Fibroblast of the aortic adventitia (primary cell): ENCODE results near the gene NEURL1B. TPM values are rescaled to one million over a fixed set of nuclear protein-coding genes. Genes with fewer than 3 reads are reported as not detected.

Source experiments
- DNase-seq: peaks from one replicate; pipeline ENCODE4 v3.0.0-alpha.2; 2010; ENCODE audit warnings: low read depth
- H3K4me3 ChIP-seq: 2 replicates; pipeline ENCODE4 v1.5.1; 2011; ENCODE audit warnings: low read depth, mild to moderate bottlenecking, control low read depth, low read length, moderate library complexity
- total RNA-seq: library from RNA; depleted of rRNA; stranded (reverse); fragments of >200 nt; gene quantifications from 2 replicates; pipeline ENCODE4 v1.2.3, GENCODE V29; 2012; ENCODE audit warnings: low replicate concordance
- TF ChIP-seq, protein P1 (sequence below): IDR thresholded peaks from 2 replicates; pipeline ENCODE4 v1.5.1; 2011; ENCODE audit warnings: mild to moderate bottlenecking, low read length, control low read depth, inconsistent platforms; ENCODE audit not compliant: insufficient read depth

Gene NEURL1B
- total RNA-seq, 1 donor, result 2.5 TPM

DNA sequence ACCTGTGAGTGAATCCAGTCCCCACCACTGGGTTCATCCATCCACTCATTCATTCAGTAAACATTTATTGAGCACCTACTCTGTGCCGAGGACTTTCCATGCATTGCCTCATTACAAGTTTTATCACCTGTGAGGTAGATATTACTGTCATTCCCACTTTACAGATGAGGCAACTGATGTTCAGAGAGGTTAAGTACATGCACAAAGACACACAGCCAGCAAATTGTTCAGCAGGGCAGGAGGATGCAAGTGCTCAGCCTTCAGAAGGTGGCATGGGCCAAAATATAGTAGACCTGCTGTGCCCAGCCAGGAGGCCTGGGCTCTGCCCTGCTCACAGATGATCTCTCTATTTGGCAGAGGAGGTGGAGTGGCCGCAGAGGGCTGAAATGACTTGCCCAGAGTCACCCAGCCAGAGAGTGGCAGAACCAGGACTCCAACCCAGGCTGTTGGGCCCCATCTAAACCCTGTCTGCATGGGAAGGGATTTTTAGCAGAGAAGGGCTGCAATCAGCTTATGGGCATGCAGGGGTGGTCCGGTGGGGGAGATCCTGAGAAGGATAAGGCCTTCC lies 7.6 kb upstream of the NEURL1B start:
- DNase-seq, result no peak
- TF ChIP-seq, protein P1, sequence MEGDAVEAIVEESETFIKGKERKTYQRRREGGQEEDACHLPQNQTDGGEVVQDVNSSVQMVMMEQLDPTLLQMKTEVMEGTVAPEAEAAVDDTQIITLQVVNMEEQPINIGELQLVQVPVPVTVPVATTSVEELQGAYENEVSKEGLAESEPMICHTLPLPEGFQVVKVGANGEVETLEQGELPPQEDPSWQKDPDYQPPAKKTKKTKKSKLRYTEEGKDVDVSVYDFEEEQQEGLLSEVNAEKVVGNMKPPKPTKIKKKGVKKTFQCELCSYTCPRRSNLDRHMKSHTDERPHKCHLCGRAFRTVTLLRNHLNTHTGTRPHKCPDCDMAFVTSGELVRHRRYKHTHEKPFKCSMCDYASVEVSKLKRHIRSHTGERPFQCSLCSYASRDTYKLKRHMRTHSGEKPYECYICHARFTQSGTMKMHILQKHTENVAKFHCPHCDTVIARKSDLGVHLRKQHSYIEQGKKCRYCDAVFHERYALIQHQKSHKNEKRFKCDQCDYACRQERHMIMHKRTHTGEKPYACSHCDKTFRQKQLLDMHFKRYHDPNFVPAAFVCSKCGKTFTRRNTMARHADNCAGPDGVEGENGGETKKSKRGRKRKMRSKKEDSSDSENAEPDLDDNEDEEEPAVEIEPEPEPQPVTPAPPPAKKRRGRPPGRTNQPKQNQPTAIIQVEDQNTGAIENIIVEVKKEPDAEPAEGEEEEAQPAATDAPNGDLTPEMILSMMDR, result no peak
- no peak overlapping the region for H3K4me3 ChIP-seq

DNA sequence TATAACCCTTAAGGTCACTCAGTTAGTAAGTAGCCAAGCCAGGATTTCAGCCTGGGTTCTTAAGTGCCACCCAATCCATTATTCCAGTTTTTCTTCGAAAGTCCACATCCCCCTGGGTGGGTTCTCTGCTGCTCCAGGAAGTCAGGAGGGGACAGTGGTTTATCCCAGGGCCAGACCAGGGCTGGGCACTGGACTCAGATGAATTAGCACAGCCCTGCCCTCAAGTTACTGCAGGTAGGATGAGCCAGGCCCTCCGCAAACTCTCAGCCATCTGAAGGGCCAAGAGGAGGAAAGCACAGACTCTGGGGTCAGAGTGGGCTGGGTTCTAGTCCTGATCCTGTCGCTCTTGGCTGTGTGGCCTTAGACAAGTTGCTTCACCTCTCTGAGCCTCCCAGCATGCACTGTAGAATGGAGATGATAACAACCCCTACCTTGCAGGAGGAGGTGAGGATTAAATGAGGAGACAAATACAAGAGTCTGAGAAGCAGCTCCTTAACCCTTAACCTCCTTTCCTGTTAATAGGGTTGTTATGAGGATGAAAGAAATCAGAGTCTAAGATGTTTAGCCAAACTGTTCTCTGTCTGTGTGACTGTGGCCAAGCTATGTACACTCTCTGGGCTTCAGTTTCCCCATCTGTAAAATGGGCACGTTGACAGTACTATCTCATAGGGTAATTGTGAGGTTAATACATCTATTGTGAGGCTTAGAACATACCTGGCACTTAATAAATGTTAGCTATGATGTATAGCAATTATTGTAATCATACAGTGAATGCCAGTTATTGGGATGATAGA lies 6.8 kb upstream of the NEURL1B start:
- TF ChIP-seq, protein P1, result no peak
- no peak for DNase-seq

DNA sequence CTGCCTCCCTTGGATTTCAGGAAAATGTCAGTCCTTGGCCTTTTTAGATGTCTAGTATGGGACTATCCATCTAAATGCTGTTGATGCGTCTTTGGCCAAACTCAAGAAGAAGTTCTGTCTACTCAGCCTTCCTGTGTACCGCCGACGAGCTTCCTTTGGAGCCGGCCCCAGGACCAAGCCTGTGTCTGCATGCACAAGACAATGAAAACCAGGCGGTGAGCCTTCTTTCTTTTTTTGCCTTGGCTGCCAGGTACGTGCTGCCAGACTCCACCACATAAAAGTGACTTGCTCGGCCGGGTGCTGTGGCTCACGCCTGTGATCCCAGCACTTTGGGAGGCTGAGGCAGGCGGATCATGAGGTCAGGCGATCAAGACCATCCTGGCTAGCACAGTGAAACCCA lies 6.0 kb upstream of the NEURL1B start:
- TF ChIP-seq, protein P1, result no peak
- H3K4me3 ChIP-seq, result no peak overlapping the region
- no peak for DNase-seq

More for the DNA sequence above, 6.8 kb upstream of the NEURL1B start:
- no peak overlapping the region for H3K4me3 ChIP-seq

DNA sequence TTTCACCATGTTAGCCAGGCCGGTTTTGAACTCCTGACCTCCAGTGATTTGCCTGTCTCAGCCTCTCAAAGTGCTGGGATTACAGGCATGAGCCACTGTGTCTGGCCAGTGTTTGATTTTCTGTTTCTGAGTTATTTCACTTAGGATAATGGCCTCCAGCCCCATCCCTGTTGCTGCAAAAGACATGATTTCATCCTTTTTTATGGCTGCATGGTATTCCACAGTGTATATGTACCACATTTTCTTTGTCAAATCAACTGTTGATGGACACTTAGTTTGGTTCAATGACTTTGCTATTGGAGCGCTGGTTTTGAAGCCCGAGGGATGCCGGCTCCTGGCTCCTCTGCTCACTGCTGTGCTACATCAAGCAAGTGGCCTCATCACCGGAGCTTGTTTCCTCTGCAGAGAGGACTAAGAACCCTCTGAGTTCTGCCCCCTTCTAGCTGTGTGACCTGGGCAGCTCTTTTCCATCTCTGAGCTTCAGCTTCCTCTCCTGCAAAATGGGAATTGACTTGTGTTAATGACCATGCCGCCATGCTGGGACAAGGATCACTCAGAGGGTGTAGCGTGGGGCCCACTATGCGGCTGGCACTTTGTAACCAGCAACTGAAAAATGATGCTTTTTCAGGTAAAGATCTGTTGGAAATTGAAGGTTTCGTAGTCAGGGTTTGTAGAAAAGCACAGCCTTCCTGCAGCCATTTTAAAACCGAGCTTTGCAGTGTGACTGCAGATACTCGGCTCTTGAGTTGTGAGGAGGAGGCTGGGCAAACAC lies 4.6 kb upstream of the NEURL1B start:
- TF ChIP-seq, protein P1, result no peak
- no peak for DNase-seq

DNA sequence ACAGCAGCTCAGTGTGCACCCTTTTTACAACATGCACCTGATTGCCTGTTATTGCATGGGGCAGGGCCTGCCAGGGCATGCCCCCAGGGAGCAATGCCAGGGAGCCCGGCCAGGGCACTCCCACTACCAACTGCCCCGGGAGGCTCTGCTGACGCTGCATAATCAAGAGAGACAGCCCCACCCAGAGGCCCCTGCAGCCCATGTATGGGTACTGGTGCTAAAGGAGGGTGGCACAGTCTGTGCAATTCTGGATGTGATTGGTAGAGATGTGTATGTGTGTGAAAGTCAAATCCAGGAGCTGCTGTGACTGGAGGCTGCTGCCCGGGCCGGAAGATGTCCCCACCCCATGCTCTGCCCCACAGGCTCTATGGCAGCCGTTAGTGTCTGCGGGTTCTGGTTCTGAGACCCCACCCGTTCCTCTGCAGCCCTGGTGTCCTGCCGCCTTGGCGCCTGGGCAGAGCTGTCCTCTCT lies 3.9 kb upstream of the NEURL1B start:
- no peak for DNase-seq
- TF ChIP-seq, protein P1, result no peak
- H3K4me3 ChIP-seq, result no peak overlapping the region

More for the DNA sequence above, 4.6 kb upstream of the NEURL1B start:
- H3K4me3 ChIP-seq, result no peak overlapping the region

DNA sequence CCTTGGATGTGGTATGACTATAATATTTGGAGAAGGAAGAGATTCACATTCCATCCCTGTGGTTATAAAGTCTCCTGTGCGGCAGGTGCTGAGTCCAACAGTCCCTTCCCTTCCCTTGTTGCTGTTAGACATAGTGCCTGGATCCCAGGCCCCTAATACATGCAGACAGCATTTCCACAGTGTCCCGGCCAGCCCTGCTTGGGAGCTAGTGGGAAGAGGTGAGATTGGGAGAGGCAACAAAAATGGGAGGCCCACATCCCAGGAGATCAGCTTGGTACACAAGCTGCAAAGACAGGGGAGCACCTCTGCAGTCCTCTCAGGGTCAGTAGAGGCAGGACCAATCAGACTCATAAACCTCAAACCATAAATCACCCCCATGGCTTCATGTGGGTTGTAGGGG lies 3.3 kb upstream of the NEURL1B start:
- DNase-seq, result no peak
- H3K4me3 ChIP-seq, result no peak overlapping the region
- TF ChIP-seq, protein P1, result no peak
